Muscle of arm (tissue), 12 donors: Measurements from ENCODE around the gene PLA2G4D. TPM values are rescaled to one million over a fixed set of nuclear protein-coding genes. Genes with fewer than 3 reads are reported as not detected.

Source experiments
- DNase-seq: peaks from one replicate; pipeline ENCODE4 v3.0.0-alpha.2; 2013
- polyA plus RNA-seq, 12 donors: library from polyadenylated mRNA; unstranded; fragments of 120-200 nt; gene quantifications; one replicate each; pipeline ENCODE4 v1.2.1, GENCODE V29; 2013; ENCODE audit not compliant: insufficient read length in 12 of 12

Gene PLA2G4D
- polyA plus RNA-seq, 12 donors: 0.05 to 0.56 (median 0.12) TPM; not detected in 2

DNA sequence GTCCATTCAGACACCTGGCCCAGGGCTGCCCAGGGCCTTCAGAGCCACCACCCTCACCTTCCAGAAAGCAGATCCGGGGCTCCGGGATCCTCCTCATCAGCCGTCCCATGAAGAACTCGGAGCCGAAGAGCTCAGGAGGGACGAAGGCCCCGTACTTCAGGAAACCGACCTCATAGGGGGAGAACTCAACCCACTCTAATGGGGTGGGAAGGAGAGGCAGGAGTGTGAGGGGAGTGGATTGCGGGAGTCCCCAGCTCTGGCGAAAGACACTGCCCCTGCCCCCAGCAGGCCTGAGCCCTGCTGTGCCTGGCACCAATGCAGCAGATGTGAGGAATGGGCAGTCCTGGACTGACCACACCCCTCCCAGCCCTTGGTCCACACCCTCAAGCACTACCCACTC, 22.6 kb downstream of the PLA2G4D start:
- DNase-seq: no peak

DNA sequence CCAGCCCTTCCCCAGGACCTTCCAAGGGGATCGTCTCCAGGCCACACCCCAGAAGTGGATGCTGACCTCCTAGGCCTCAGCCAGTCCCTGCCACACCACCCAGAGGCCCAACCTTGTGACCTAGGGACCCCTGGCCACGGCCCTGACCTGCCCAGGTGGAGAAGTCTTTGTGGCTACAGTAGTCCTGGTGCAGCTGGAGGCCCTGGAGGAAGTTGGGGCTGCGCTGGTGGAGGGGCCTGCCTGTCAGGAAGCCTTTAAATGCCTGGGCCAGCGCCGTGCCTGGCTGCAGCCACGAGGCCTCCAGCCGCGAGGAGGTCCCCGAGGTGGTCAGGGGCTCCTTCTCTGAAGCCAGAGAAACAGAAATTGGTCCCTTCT, 23.4 kb downstream of the PLA2G4D start:
- DNase-seq: no peak

DNA sequence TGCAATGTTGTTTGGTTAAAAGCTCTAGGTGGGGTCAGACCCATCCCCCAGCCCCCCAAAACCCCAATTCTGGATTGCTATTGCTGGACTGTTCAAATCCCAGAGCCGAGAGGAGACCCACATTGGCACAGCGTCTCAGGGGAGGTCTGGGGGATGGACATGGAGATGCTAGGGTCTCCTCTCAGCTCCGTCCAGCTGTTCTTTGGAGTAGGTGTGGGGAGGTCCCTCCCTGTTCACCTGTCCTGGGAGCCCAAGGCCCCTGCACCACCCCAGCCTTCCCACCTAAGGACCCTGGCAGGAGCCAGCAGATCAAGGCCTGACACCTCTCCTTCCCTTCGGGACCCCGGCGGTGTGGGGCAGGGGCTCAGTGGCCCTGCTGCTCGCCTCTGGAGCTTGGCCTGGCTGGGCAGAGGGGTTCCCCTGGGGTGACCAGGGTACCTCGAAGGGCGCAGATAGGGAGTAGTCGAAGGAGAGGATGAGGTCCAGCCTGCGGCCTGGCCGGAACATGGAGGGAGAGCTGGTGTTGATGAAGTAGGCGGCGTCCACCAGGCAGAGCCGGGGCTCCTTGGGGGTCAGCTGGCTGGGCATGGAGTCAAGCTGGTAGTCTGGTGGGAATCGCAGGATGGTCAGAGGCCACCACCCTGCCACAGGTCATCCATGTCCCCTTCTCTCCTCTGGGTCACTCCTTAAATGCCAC, 23.9 kb downstream of the PLA2G4D start:
- no peak for DNase-seq

DNA sequence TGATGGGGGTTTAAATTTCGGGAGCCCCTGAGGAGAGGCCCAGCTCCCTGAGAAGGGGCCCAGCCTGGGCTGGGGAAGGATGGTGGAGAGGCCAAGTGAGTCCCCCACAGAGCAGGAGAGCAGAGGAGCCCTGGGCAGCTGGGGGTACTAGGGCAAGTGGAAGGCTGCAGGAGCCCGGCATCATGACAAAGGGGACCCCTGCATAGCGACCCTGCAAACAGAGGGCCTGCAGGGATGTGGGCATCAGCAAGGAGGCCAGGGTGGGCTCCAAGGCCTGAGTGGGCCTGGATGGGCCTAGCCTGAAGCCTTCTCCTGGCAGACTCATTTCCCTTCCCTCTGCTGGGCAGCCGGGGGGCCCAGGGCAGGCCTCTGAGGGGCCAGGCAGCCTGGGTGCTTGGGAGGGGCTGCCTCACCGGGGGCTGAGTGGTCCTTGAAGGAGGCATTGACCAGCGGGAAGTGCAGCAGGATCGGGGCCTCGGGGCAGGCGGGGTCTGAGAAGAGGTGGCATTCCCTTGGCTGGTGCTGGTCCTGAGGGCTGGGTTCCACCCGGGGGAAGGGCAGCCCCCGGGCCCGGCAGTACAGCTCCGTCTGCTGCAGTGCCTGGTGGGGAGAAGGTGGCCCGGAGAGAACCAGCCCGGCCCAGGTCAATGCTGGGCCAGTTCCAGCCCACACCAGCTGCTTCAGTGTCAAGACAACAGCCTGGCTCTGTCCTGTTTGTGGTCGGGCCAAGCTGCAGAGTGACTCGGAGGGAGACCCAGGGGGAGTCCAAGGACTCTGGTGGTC, 24.7 kb downstream of the PLA2G4D start:
- no peak for DNase-seq

DNA sequence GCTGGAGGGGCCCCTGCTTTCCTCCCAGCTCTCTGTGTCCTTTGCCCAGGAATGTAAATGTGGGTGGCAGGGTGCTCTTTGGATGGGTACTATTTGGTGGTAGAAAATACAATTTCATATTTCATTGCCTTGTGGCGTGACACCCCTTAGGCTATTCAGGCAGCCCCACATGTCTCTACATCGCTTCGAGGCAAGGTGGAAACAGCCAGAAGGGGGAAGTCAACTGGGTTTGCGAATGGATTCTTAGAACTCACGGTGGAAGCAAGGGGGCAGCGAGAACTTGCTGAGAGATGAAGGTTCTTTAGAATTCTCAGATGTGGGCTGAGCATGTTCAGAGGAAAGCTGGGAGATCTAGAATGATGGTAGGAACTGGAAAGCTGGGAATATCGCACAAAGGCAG, 25.3 kb downstream of the PLA2G4D start:
- DNase-seq: no peak

DNA sequence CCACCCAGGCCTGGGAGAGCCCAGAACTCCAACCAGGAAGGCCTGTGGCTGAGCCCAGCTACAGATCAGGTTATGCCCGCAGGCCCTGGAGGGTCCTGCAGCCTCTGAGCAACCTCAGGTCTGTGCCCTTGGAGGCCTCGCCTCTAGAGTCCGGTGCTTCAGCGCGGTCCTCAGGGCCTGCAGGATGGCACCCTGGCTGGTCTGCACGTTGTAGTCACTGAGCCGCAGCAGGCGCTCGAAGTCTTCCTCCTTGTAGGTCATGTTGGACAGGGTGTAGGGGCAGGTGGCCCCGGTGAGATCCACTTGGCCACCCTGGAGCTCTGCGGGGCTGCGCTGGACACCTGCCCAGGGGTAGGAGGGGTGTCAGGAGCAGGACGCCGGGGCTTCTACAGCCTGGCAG, 25.8 kb downstream of the PLA2G4D start:
- DNase-seq: no peak

DNA sequence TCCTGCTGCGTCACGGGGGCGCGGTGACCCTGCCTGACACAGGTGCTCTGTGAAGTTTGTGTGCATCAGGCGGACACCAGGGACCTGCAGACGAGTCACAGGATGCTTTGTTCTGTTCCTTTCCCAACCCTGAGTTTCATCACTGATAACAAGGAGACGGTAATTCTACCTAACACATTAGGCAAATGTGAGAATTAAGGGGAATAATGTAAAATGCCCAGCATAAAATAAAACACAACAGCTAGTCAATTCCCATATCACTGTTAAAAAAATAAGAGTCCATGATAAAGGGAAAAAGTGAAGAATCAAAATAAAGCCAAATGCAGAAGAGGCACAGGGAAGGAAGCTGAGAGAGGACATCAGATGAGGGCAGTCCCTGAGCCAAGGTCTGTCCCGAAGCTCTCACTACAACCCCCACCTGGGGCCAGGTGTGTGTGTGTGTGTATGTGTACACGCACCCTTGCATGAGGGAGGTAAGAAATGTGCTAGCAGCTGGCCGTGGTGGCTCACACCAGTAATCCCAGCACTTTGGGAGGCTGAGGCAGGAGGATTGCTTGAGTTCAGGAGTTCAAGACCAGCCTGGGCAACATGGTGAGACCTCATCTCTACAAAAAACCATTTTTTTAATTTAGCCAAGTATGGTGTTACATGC, 27.5 kb downstream of the PLA2G4D start:
- DNase-seq: no peak

DNA sequence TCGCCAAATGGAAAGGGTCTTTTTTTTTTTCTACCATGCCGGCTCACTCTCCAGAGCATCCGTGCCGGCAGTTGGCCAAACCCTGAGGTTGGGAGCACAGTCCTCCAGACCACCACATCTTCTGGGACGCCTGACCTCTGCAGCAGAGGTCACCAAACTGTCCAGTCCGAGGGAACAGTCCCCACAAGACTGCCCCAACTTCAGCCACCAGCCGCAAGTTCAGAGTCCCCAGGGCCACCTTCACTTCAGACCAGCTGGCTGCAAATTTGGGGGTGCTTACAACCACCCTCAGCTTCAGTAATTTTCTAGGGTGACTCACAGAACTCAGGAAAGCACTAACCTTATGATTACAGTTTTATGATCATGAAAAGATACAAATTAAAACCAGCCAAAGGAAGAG, 28.9 kb downstream of the PLA2G4D start:
- DNase-seq: no peak

DNA sequence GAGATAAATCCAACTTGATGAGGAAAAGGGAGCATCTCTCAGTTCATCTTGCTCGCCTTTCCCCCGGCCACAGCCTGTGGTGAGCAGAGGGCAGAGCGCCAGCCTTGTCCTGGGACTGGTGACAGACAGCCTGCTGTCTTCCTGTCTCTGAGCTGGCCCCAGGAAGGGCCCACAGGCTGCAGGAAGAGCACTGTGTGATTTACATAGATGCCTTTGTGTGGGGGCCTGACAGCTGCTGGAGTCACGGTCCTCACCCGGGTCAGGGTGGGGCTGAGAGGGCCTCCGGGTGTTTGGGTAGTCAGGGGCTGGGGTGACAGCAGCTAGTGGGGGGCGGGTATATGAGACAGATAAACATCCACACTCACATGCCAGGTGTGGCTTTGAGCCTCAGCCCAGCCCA, 29.3 kb downstream of the PLA2G4D start:
- no peak for DNase-seq

DNA sequence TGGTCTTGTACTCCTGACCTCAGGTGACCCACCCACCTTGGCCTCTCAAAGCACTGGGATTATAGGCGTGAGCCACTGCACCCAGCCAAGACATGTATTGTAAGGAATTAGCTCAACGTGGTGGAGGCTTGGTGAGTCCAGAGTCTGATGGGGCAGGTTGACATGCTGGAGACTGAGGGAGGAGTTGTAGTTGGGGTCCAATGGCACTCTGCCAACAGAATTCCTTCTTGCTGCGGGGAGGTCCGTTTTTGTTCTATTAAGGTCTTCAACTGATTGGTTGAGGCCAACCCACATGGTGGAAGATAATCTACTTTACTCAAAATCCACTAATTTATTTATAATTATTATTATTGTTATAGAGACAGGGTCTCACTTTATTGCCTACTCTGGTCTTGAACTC, 30.1 kb downstream of the PLA2G4D start:
- no peak for DNase-seq

DNA sequence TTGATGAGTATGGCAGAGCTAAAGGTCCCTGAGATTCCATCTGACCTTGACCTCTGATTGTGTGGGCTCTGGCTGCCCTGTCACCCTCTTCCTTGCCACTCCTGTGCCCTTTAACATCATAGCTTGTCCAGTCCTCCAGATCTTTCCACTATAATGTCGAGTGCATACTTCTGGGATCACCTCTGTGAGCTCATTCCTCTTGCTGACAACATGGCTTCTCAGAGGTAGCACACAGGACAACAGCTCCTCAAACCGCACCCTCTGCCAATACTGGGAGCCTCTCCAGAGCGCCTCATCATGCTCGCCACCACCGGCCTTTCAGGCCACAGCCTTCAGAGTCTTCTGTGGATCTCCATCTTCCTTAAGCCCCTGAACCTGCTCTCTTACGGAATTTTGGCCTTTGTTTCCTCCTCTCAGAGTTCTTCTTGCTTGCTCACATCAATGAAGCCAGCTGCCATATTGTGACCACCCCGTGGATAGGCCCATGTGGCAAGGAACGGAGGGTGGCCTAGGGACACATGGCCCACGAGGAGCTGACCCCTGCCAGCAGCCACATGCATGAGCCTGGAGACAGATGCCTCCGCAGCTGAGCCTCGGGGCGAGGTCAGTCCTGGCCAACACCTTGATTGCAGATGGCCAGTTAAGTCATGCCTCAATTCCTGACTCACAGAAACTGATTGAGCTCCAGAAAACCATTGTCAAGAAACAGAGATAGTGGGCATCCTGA, 31.1 kb downstream of the PLA2G4D start:
- no peak for DNase-seq

DNA sequence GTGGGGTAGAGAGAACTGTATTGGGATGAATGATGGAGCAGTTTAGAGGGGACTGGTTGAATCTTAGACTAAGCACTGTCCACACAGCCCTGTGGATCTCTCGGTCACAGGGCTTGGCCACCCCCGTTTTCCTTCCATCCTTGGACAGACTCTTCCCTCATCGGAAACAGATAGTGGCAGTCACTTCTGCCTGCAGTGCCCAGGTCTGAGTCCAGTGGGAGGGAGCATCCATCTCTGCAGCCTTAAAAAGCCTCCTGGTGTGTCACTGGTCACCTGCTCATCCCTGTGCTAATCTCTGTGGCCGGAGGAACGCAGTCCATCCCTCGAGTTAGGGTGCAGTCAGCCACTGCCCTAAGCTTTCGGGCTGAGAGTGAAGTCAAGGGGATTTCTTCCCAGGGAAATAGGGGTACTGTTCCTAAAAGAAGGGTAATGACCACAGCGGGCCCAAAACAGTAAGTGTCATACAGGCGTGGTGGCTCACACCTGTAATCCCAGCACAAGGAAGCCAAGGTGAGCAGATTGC, 32.0 kb downstream of the PLA2G4D start:
- no peak for DNase-seq

DNA sequence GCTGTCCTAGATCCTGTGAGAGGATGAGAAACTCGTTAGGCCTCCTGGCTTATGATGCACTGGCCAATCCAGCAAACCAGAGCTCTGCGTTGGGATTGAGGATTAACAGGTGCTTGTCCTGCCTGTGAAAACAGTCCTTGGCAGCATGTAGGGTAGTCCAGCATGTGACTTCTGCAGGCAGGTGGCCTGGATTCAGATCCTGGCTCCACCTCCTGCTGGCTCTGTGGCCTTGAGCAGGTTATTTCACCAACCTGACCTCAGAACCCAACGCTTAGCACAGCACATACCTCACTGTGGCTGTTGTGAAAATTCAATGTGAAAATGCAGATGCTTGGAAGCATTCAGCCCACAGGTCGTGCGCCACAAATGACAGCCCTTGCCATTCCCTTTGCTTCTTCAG, 33.6 kb downstream of the PLA2G4D start:
- DNase-seq: no peak

DNA sequence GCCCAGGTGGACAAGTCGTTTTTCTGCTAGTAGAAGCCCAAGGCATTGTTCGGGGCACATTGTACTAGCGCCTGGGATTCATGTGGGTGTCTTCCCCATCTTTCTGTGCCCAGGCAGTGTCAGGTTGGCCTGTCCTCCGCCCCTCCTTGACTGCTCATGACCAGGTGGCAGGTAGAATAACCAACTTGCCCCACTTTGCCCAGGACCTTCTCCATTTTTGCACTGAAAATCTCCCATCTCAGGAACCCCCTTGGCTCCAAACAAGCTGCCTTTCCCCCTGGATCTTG, 33.9 kb downstream of the PLA2G4D start:
- DNase-seq: no peak

DNA sequence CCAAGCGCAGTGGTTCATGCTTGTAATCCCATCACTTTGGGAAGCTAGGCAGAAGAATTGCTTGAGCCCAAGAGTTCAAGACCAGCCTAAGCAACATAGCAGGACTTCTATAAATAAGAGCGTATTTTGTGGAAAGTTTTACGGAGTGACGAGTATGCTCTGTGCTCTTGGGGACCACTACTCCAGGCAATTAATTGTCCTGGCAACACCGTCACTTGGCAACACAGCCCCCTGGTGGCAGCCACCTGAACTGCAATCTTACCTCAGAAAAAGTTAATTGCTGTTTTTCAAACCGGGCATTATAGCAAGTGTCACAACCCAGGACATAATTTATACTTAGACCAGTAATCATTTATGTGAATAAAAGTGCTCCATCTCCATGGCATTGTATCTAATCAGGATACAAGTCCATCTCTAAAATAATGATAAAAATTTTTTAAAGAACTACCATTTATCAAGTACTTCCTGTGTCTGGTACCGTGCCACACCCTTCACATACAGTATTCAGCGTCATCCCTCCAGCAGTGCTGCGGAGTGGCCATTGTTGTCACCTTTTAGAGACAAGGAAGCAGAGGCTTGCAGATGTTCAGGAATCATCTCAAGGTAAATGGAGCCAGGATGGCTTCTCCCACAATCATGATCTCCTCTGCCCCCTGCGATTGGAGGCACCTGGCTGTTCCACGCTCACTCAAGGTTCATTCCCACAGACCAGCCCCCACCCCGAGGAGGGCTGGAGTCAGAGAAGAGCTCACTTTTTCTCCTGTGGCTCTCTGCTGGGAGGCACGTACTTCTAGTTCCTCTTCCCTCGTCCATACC, 34.5 kb downstream of the PLA2G4D start:
- DNase-seq: peak; percentile 30

DNA sequence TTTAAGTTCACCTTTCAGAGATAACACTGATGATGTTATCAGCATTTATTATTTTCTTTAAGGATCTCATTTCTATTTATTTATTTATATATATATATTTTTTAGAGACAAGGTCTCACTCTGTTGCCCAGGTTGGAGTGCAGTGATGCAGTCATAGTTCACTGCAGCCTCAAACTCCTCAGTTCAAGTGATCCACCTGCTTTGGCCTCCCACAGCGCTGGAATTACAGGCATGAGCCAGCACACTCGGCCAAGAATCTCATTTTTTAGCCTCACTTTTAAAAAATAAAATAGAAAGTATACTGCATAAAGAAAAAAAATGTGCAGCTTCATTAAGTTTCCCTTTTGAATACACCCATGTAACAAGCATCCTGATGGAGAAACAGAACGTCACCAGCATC, 35.6 kb downstream of the PLA2G4D start:
- no peak for DNase-seq

DNA sequence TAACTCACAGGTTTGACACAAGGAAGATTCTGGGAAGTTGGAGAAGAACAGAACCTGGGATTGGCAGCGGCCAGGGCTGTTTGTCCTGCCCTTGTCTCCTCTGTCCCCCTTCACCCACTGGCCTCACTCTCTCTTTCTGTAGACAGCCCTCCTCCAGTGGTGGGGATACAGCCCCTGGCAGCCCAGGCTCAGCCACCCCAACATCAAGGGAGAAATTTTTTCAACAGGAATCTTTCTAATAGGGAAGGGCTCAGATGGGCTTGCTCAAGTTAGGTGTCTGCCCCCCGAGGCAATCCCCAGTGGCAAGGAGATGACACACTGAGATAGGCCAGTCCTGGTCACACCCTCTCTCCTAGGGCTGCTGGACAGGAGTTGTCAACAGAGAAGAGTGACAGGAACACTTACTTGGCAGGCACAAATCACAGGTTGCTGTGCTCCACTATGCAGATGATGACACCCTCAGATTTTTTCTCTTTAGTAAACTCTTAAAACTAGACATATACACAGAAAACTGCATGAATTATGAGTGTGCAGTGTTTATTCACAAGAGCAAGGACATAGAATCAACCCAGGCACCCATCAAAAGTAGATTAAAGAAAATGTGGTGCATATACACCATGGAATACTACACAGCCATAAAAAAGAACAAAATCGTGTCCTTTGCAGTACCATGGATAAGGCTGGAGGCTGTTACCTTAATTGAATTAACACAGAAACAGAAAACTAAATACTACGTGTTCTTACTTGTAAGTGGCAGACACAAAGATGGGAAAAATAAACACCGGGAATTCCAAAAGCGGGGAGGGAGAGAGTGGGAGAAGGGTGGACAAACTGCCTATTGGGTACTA, 36.3 kb downstream of the PLA2G4D start:
- DNase-seq: no peak

DNA sequence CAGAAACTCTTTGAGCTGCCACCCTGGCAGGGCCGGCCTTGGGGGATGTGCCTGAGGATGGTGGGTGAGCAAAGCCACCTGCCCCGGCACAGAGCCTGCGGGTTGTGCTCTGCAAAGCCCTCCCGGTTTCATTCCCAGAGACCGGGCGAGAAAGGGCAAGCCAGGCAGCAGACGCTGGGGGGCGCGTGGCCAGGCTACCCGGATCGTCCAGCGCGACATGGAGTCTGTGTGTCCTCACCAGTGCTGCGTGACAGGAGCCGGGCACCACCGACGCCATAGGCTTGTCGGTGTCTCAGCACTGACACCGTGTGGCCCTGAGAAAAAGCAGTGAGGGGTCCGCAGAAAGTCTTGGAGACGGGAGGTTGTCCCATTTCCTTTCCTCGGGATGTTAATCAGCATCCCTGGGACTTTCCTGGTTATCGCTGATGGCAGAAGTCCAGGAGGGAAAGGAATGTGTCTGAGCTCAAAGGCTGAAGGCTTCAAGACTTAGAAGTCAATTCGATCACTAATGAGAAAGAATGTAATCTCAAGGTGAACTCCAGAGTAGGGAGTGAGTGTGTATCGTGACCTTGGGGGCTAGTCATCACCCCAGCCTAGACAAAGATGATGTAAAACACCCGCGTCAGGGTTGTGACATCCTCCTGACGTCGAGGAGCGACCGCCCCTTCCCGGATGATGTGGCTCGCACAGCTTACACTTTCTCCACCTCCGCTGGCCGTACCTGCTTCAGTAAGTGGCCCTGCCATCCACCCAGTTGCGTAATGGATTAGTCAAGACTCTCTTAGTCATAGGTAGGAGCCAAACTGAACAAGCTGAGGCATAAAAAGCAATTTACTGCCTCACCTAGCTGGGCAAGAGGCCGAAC, 37.2 kb downstream of the PLA2G4D start:
- DNase-seq: peak; percentile 47

DNA sequence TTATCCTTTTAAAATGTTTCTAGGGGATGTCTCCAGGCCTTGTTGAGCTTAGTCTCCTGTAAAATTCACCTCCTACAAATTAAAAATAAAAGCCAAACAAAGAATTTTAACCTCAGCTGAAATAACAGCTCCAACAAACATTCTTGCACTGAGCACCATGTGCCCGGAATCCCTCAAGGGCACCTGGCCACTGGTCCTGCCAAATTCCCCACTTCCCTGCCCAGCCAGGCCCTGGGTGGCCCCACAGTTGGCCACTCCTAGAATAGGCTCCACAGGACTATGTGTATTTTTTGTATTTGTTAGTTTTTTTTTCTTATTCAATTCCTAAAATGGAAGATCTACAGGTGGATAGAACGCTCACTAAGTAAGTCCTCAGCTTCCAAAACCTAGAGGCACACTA, 40.4 kb downstream of the PLA2G4D start:
- no peak for DNase-seq

DNA sequence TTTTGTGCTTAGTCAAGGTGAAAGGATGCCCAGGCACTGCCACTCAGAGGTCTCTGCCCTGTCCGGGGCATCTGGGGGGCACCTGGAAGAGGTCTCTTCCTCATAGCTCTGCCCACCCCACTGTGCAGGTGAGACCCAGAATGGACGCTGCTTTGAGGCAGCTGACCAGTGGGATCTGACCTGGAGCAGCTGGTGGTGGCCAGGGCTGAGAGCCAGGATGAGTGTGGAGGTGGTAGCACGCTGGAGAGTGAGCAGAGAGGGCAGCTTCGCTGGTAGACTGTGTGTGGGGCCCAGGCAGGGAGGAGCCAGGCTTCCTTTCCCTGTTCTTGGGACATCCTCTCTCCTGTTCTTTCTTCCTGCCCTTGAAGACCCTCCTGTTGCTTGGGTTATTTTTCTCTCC, 41.4 kb downstream of the PLA2G4D start:
- DNase-seq: no peak
